ENCODE results near the gene POLRMT.
"Not testable (repeated sequence)": the region's sequence is repeated elsewhere in the genome, so short reads cannot be mapped to it uniquely, and the experiment has no call there.

The POLRMT gene

DNA sequence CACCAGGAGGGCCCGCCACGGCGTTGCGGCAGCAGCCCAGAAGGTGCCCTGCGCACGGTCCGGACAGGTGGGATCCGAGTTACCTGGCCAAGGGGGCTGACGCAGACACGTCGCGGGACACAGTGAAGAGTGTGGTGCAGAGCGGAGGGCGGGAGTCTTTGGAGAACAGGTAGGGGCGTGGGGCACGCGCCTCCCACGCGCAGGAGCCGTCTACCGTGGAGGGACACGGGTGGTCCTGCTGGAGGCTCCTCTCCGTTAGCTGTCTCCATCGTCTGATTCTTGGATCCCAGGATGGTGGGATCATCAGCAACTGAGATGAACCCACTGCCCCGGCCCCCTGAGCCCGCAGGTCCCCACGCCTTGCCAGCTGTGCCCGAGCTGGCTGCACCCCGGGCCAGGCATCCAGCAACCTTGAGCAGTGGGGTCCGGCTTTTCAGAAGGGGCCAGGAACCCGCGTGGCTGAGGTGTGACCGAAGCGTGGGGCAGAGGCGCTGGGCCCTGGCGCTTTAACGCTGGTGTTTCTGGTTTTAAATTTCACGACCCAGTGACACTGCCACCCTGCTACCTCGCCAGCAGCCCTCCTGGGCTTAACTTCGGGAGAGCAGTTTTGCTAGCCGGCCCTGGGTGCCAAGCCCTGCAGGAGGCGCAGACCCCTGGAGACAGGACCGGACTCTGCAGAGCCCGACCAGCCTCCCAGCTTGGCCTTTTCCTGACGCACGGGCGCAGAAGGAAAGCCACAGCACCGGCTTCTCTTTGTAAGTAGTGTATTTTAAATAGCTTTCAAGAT lies 13.6 kb upstream of the POLRMT start:
- no peak for DNase-seq

DNA sequence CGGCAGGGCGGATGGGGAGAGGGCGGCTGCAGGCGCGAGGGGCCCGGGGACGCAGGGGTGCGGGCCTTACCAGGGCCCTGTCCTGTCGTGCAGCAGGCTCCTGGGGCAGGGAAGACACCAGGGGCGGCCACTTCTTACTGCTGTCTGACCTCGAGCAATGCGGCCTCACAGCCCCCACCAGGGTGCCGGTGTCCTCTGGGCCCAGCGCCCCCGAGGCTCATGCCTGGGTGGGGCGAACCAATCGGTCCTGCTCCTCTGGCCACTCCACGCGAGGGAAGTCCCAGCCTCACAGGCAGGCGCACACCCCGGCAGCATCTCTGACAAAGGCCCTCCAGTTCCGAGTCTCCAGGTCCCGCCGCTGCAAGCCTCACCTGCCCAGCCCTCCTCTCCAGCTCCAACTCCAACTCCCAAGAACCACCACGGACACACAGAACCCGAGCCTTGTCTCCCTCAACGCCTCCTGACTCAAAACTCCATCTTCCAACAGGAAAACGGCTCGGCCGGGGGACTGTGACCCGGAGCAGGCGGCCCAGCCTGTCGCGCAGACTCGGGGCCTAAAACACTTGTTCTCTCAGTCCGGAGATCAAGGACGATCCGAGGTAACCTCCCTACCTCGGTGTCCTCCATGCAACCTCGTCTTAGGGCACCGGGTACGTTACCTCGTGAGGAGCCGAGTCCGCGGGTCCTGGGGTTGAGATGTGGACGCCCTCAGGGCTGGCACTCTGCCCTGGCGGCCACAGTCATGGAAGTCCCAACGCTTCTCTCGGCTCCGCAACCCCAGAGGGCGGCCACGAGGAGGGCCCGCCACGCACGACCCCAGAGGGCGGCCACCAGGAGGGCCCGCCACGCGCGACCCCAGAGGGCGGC lies 12.8 kb upstream of the POLRMT start:
- no peak for DNase-seq

DNA sequence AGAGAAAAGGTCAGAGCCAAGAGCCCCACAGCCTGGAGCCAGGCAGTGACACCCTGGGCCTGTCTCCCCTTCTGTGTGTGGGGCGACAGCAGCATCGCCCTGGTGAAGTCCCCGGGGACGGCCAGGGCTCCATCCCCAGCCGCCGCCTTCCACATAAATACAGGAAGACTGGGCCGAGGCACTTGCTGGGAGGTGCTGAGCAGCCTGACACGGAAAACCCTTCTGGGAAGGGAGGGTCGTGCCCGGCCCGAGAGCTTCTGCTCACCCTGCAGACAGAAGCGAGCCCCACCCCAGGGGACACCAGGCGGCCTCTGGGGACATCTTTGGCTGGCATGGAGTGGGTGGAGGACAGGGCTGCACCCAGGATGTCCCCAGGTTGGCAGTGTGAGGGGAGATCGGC lies 11.5 kb upstream of the POLRMT start:
- DNase-seq, result no peak

DNA sequence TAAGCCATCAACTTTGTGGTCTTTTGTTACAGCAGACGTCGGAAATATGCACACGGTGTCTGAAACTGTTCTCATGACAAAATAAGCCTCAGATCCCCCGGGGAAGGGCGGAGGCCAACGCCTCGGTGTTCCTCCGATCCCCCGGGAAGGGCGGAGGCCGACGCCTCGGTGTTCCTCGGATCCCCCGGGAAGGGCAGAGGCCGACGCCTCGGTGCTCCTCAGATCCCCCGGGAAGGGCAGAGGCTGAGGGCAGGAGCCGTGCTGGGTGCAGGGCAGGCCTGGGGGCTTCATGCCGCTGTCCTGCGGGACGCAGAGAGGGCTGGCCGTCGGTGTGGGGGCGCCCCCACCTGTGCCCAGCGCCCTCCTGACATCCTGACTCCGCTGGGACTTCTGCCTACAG lies 11.0 kb upstream of the POLRMT start:
- DNase-seq, result no peak

DNA sequence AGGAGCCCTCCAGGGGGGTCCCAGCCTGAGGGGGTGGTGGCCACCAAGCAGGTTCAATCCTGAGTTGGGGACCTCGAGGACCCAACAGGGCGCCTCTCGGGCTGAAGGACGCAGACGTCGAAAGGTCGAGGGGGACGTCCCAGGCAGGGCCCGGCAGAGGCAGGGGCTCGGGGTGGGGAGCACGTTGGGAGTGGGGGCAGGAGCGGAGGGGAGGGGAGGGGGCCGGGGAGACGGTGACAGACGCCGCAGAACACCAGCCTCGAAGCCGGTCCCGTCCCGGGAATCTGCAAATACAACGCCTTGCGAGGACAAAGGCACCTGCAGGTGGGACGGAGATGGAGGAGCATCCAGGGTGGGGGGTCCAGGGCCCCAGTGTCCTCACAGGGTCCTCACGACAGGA lies 10.4 kb upstream of the POLRMT start:
- DNase-seq, result no peak

DNA sequence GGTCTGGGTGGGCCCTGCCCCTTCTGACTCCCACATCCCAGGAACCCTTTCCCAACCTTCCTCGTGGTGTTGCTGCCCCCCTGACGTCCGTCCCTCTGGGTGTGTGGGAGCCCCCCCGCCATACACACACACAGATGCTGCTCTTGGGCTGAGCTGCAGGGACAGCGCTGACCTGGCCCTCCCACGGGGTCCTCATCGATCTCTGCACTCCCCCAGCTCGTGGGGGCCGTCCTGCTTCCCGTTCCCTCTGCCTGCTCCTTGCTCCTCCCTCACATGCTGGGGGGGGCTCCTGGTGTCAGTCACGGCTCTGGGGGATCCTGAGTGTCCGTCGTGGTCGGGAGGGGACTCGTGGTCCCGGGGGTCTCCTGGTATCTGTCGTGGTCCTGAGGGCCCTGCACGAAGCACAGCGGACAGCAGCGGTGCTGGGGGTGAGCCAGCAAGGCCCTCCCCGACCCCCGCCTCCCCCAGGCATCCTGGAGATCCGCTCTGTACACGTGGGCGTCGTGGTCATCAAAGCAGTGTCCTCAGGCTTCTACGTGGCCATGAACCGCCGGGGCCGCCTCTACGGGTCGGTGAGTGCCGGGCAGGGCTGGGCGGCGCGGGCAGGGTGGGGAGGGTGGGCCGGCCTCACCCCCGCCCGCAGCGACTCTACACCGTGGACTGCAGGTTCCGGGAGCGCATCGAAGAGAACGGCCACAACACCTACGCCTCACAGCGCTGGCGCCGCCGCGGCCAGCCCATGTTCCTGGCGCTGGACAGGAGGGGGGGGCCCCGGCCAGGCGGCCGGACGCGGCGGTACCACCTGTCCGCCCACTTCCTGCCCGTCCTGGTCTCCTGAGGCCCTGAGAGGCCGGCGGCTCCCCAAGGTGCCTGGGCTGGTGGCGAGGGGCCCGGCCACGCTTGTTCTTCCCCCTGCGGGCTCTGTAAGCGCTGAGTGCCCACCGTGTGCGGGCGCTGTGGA lies 9.7 kb upstream of the POLRMT start:
- no peak for DNase-seq

- DNase-seq, result no peak
Observed at GRCh38 chr19:641702-642101, 8.4 kb upstream of the POLRMT start.

DNA sequence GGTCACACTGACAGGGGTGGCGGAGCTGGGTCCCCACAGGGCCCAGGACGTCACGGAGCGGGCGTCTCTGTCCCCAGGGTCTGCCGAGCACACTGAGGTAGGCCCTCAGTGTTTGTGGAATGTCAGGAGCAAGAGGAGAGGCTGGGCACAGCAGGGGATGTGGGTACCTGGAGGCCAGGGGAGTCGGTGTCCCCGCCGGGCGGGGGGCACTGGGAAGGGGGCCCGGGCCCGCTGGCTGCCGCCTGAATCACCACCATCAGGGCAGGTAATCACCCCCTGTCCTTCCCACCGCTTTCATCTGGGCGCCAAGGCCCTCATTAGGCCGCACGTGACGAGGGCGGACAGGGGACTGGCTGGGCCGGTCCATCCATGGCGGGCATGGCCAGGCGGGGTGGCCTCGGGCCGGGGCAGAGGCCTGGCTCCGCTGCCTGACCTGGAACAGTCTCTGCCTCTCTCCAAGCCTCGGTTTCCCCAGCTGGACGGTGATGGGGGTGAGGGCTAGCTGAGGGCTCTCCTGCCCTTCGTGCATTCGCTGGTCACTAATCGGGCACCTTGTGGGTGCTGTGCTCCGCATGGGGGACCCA lies 7.4 kb upstream of the POLRMT start:
- no peak for DNase-seq

DNA sequence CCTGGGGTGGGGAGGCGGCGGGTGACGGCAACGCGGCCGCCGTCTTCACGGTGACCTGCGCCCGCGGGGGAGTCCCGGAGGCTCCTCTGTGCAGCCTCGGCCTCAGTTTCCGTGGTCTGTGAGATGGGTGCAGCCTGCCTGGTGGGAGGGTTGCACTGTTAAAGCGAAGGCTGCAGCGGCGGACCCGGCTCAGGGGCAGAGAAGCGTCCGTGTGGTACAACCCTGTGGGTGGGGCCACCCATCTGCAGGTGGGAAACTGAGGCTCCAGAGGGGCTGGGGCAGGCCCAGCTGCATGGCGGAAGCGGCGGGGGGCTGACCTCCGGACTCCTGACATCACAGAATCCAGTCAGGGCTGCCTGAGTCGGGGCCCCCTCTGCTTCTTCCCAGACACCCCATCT lies 6.8 kb upstream of the POLRMT start:
- no peak for DNase-seq

- peak; percentile 49 for DNase-seq
Observed at GRCh38 chr19:639253-640160, 6.2 kb upstream of the POLRMT start, which contains the start of gene FGF22. Gene FGF22 (plus strand): TSS chr19:639879. CDS start chr19:639926, 47 bp downstream.

DNA sequence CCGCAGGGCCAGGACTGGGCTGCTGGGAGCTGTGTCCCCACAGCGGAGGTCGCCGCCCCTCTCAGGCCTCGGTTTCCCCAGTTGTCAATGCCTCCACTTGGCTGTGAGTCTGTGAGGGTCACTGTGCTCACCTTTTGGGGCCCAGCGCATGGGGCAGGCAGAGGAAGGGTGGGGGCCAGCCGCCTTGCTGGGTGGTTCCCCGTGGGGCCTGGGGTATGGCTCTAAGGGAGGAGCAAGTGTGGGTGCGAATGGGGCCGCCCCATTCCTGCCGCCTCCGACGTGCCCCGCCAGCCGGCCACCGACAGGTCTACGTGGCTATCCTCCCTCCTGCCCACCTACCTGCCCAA lies 5.5 kb upstream of the POLRMT start:
- no peak for DNase-seq

GRCh38 chr19:634975-635652 lies 1.8 kb upstream of the POLRMT start:
- DNase-seq, result no peak

GRCh38 chr19:633786-634639 lies 676 bp upstream of the POLRMT start:
- no peak for DNase-seq

- DNase-seq, result no peak
Observed at GRCh38 chr19:632579-633067, 714 bp downstream of the POLRMT start.

DNA sequence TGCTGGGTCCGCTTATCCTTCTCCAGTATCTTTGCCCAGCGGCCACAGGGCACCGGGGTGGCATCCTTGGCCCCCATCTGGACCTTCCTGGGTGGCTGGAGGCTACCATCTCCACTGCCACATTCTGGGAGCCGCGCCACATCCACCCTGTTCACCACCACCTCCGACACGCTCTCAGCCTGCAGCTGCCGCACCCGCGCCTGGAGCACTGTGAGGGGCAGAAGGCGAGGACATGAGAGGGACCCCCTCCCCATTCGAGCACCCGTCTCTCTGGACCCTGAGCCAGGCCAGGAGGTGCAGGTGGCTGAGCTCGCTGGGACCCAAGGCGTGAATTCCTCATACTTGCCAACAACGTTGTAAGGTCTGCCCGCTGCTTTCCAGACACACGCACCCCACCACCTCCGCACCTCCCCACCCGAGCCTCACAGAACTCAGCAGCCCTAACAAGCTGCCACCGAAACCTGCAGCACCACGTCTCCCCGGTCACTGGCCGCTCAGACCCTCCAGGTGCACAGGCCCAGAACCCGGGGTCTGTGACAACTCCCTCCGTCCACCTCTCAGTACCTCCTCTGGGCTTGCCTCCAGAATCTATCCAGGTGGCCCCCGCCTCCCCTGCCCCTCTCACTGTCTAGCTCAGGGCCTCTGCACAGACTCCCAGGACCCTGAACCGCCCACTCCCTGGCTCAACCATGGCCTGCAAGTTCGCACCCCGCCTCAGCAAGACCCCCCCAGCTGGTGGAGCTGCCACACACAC lies 3.2 kb downstream of the POLRMT start:
- no peak for DNase-seq

DNA sequence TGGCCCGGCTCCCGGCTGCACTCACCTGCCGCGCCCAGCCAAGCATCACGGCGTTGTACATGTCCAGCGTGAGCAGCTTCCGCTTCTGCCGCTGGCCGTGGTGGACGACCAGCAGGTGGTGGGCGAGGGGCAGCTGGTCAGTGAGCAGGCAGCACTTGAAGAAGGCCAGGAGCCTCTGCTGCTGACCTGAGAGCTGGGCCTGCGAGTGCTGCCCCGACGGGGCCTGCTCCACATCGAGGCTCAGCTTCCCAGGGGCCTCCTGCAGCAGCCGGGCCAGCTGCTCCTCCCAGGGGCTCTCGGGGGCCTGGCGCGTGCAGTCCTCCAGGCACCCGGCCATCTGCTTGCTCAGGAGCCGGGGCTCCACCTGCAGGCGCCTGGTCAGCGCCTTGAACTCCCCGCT lies 3.8 kb downstream of the POLRMT start:
- DNase-seq, result not testable (repeated sequence)

DNA sequence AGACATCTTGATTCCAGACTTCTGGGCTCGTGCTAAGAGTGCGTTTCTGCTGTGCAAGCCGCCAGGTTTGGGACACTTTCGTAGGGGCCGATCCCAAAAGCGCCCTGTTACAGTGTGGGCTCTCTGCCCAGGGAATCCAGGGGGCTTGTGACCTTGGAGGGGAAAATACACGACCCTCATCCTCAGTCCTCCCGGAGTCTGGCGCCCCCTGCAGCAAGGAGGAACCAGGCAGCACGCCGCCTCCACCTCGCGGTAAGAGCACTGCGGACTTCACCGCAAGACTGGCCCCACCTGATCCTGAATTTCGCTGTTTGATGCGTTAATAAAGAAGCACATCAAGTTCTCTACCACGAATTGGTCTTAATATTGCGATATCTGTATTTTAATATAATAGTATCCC lies 5.2 kb downstream of the POLRMT start:
- no peak for DNase-seq

DNA sequence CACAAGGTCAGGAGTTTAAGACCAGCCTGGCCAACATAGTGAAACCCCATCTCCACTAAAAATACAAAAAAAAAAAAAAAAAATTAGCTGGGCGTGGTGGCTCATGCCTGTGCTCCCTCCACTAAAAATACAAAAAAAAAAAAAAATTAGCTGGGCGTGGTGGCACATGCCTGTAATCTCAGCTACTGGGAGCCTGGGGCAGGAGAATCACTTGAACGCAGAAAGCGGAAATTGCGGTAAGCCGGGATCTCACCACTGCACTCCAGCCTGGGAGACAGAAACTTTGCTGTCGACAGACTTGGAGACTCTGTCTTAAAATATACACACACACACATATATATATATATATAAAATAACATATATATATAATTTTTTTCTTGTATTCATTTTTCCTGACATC lies 6.8 kb downstream of the POLRMT start:
- not testable (repeated sequence) for DNase-seq

DNA sequence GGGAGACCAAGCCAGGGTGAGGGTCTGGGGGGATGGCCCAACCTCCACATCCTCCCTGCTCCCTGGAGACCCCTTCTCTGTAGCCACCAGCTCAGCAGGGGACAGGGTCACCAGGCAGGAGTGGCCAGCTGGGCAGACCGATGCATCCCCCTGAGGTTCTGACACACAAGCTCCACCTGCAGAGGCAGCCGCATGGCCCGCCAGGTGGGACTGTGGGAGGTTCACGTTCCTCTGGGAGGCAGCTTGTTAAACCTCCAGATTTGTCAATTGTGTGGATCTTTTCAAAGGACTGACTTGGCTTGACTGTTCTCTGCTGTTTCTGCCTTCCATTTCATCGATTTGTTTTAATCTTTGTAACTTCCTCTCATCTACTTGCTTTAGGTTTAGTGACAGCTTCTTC lies 8.1 kb downstream of the POLRMT start:
- no peak for DNase-seq

Data from NCI-H1694 treated with DMSO at 0.1 percent for 48 hours (cell line).